Brain microvascular endothelial cell (primary cell): ENCODE data around the gene LCE4A.

Experiments used
- DNase-seq: peaks from one replicate; pipeline ENCODE4 v3.0.0-alpha.2; 2020
- H3K27ac ChIP-seq: fragments of 250-450 bp; sonication (Bioruptor Pico); 2 replicates; pipeline ENCODE4 v1.5.1; 2020; ENCODE audit warnings: mild to moderate bottlenecking, moderate library complexity
- H3K27me3 ChIP-seq: fragments of 250-450 bp; sonication (Bioruptor Pico); replicated peaks from 2 replicates; pipeline ENCODE4 v1.5.1; 2020; ENCODE audit warnings: mild to moderate bottlenecking
- H3K36me3 ChIP-seq: fragments of 250-450 bp; sonication (Bioruptor Pico); replicated peaks from 2 replicates; pipeline ENCODE4 v1.5.1; 2020; ENCODE audit warnings: mild to moderate bottlenecking
- H3K4me3 ChIP-seq: 2 replicates; pipeline ENCODE4 v1.5.1; 2011; ENCODE audit warnings: low read depth, mild to moderate bottlenecking, control low read depth, low read length, moderate library complexity
- CTCF ChIP-seq: IDR thresholded peaks from 2 replicates; pipeline ENCODE4 v1.5.1; 2011; ENCODE audit warnings: low read depth, mild to moderate bottlenecking, moderate library complexity, low read length, control low read depth, inconsistent platforms; ENCODE audit errors: missing control alignments
- in situ Hi-C: cut with HindIII; loops from 2 replicates; pipeline ENCODE4 v1.10.0; 2017; ENCODE audit warnings: low sequenced_read_pairs, low pct_ligation_motif_present

The LCE4A gene

GRCh38 chr1:152718238-152718637 lies 10.3 kb downstream of the LCE4A start:
- no peaks in the 10 kb centered on the region for H3K36me3 ChIP-seq
- no peak for DNase-seq
- no peak for TF ChIP-seq CTCF
- in situ Hi-C loops: no loop called here
- H3K27me3 ChIP-seq: no peaks in the 10 kb centered on the region
- H3K27ac ChIP-seq: no peak overlapping the region
- H3K4me3 ChIP-seq: no peak overlapping the region

GRCh38 chr1:152725261-152725660 lies 17.3 kb downstream of the LCE4A start:
- H3K27ac ChIP-seq: no peak overlapping the region
- H3K36me3 ChIP-seq: no peaks in the 10 kb centered on the region
- H3K4me3 ChIP-seq: no peak overlapping the region
- no peaks in the 10 kb centered on the region for H3K27me3 ChIP-seq
- no peak for TF ChIP-seq CTCF
- in situ Hi-C loops: no loop called here
- DNase-seq: no peak

- Histone ChIP-seq H3K4me3 (no peak overlapping the region), H3K27me3 (no peaks in the 10 kb centered on the region), H3K36me3 (no peaks in the 10 kb centered on the region), H3K27ac (no peak overlapping the region)
- TF ChIP-seq CTCF: no peak
- no peak for DNase-seq
- in situ Hi-C loops: no loop called here
These were observed 21.0 kb downstream of the LCE4A start for GRCh38 chr1:152728986-152729385.

- in situ Hi-C loops: no loop called here
- Histone ChIP-seq H3K27ac (no peak overlapping the region), H3K27me3 (no peaks in the 10 kb centered on the region), H3K36me3 (no peaks in the 10 kb centered on the region), H3K4me3 (no peak overlapping the region)
- TF ChIP-seq CTCF: peak; percentile 40
- no peak for DNase-seq
These were observed 27.7 kb downstream of the LCE4A start for GRCh38 chr1:152735648-152736047.

- DNase-seq: no peak
- no peak overlapping the region for H3K27ac ChIP-seq
- H3K27me3 ChIP-seq: no peaks in the 10 kb centered on the region
- no peaks in the 10 kb centered on the region for H3K36me3 ChIP-seq
- in situ Hi-C loops: no loop called here
- no peak for TF ChIP-seq CTCF
- no peak overlapping the region for H3K4me3 ChIP-seq
These were observed 30.0 kb downstream of the LCE4A start for GRCh38 chr1:152737997-152738396.

GRCh38 chr1:152739841-152740240 lies 31.9 kb downstream of the LCE4A start:
- Histone ChIP-seq H3K27me3 (no peaks in the 10 kb centered on the region), H3K27ac (no peak overlapping the region), H3K4me3 (no peak overlapping the region), H3K36me3 (no peaks in the 10 kb centered on the region)
- no peak for DNase-seq
- in situ Hi-C loops: no loop called here
- TF ChIP-seq CTCF: no peak
